SK-N-SH (cell line): ENCODE data around the gene CLTCL1.

Experiments
- CTCF ChIP-seq: fragments of 200-600 bp; sonication (generic); IDR thresholded peaks from 2 replicates; pipeline ENCODE4 v1.6.1; 2017; ENCODE audit warnings: antibody characterized with exemption, mild to moderate bottlenecking, moderate library complexity
- EP300 ChIP-seq, 2 experiments: IDR thresholded peaks; 2 replicates each; pipeline versions ENCODE4 v1.4.0 to v1.6.1; 2012; ENCODE audit warnings: borderline replicate concordance in 1 of 2, low read depth in 1 of 2, low read length in 1 of 2
- EZH2phosphoT487 ChIP-seq: fragments of 200-600 bp; sonication (generic); IDR thresholded peaks from 2 replicates; pipeline ENCODE4 v1.6.1; 2017; ENCODE audit warnings: low read depth, mixed run types, mild to moderate bottlenecking, antibody characterized with exemption, moderate library complexity, borderline replicate concordance
- FOSL2 ChIP-seq: IDR thresholded peaks from 2 replicates; pipeline ENCODE4 v1.4.0; 2012; ENCODE audit warnings: low read depth, mild to moderate bottlenecking, moderate library complexity, borderline replicate concordance
- NRF1 ChIP-seq: IDR thresholded peaks from 2 replicates; pipeline ENCODE4 v1.6.1; 2012; ENCODE audit warnings: low read depth, mild to moderate bottlenecking, low read length
- POLR2AphosphoS5 ChIP-seq: IDR thresholded peaks from 2 replicates; pipeline ENCODE4 v1.6.1; 2012; ENCODE audit warnings: low read depth, low read length
- TCF12 ChIP-seq: IDR thresholded peaks from 2 replicates; pipeline ENCODE4 v1.4.0; 2012
- USF2 ChIP-seq: fragments of 150-350 bp; IDR thresholded peaks from 2 replicates; pipeline ENCODE4 v1.6.1; 2017; ENCODE audit warnings: antibody characterized with exemption, low read length, low read depth, borderline replicate concordance

GRCh38 chr22:19232623-19233022 is 58.9 kb downstream of the CLTCL1 start:
- TF ChIP-seq CTCF = no peak
- no peak for TF ChIP-seq EP300 (IDR thresholded peaks at IDR 0.05; ENCODE audit: borderline replicate concordance in 1 of 2, low read depth in 1 of 2, low read length in 1 of 2)
- TF ChIP-seq EZH2phosphoT487 = no peak
- no peak for TF ChIP-seq FOSL2
- no peak for TF ChIP-seq TCF12
- no peak for TF ChIP-seq USF2
- TF ChIP-seq POLR2AphosphoS5 = no peak
- no peak for TF ChIP-seq NRF1
